Osteocyte (in vitro differentiated cells): Measurements from ENCODE around the gene TGFB1I1. TPM values are rescaled to one million over a fixed set of nuclear protein-coding genes. Genes with fewer than 3 reads are reported as not detected.

Experiments
- DNase-seq: peaks from one replicate; pipeline ENCODE4 v3.0.0; 2021; ENCODE audit warnings: mixed read lengths; ENCODE audit not compliant: unreplicated experiment; ENCODE audit errors: extremely low spot score
- H3K27ac Mint-ChIP-seq: one replicate; pipeline ENCODE4 v1.8.0; 2021; ENCODE audit warnings: mild to moderate bottlenecking, mixed read lengths; ENCODE audit not compliant: unreplicated experiment
- H3K27me3 Mint-ChIP-seq: one replicate; pipeline ENCODE4 v1.8.0; 2021; ENCODE audit warnings: mixed read lengths; ENCODE audit not compliant: unreplicated experiment
- H3K36me3 Mint-ChIP-seq: one replicate; pipeline ENCODE4 v1.8.0; 2021; ENCODE audit warnings: mixed read lengths; ENCODE audit not compliant: unreplicated experiment
- H3K4me1 Mint-ChIP-seq: one replicate; pipeline ENCODE4 v1.8.0; 2021; ENCODE audit warnings: mixed read lengths; ENCODE audit not compliant: unreplicated experiment
- H3K4me3 Mint-ChIP-seq: one replicate; pipeline ENCODE4 v1.8.0; 2021; ENCODE audit warnings: mild to moderate bottlenecking, moderate library complexity, mixed read lengths; ENCODE audit not compliant: unreplicated experiment
- H3K9me3 Mint-ChIP-seq: one replicate; pipeline ENCODE4 v1.8.0; 2021; ENCODE audit warnings: mixed read lengths; ENCODE audit not compliant: unreplicated experiment
- total RNA-seq: library from RNA; stranded (reverse); gene quantifications from 2 replicates; pipeline ENCODE4 v1.2.1, GENCODE V29; 2021
- TF ChIP-seq, protein P1 (sequence below): fragments of 200-600 bp; sonication (generic); IDR thresholded peaks from 2 replicates; pipeline ENCODE4 v1.5.0; 2021; ENCODE audit warnings: antibody characterized with exemption, mild to moderate bottlenecking, moderate library complexity

Gene TGFB1I1
- total RNA-seq, 1 donor from 2014 or later: 120 TPM

DNA sequence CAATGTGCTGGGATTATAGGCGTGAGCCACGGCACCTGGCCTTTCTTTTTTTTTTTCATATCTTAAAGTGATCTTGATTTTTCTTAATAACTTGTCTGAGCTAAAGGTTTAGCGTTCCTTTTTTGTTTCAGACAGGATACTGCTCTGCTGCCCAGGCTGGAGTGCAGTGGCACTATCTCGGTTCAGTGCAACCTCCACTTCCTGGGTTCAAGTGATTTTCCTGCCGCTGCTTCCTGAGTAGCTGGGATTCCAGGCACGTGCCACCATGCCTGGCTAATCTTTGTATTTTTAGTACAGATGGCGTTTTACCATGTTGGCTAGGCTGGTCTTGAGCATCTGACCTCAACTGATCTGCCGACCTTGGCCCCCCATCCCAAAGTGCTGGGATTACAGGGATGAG, 32.2 kb downstream of the TGFB1I1 start:
- no peak overlapping the region for H3K4me3 Mint-ChIP-seq
- H3K36me3 Mint-ChIP-seq: peaks cover 4% of the 10 kb centered on the region
- TF ChIP-seq, protein P1, sequence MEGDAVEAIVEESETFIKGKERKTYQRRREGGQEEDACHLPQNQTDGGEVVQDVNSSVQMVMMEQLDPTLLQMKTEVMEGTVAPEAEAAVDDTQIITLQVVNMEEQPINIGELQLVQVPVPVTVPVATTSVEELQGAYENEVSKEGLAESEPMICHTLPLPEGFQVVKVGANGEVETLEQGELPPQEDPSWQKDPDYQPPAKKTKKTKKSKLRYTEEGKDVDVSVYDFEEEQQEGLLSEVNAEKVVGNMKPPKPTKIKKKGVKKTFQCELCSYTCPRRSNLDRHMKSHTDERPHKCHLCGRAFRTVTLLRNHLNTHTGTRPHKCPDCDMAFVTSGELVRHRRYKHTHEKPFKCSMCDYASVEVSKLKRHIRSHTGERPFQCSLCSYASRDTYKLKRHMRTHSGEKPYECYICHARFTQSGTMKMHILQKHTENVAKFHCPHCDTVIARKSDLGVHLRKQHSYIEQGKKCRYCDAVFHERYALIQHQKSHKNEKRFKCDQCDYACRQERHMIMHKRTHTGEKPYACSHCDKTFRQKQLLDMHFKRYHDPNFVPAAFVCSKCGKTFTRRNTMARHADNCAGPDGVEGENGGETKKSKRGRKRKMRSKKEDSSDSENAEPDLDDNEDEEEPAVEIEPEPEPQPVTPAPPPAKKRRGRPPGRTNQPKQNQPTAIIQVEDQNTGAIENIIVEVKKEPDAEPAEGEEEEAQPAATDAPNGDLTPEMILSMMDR: no peak
- H3K27me3 Mint-ChIP-seq: no peaks in the 10 kb centered on the region
- H3K9me3 Mint-ChIP-seq: no peaks in the 10 kb centered on the region
- H3K27ac Mint-ChIP-seq: no peak overlapping the region
- no peak for DNase-seq
- peaks cover 22% of the 10 kb centered on the region for H3K4me1 Mint-ChIP-seq

DNA sequence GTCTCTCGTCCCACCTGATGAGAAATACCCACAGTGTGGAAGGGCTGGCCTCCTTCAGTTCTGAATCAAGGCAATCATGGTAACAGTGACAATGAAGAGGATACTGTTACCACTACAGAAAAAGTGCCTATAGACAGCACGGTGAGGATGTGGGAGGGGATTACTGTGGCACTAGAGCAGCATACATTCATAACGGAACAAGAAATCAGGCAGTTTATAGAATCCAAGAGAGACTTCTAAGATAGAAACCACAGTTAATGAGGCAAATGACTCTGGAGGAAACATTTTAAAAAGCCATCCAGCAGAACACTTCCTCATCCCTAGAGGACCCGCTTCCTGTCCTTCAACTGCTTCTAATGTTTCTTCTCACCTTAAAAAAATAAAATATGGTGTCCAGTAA, 33.5 kb downstream of the TGFB1I1 start:
- Mint-ChIP-seq H3K27ac (no peak overlapping the region), H3K4me1 (peaks cover 24% of the 10 kb centered on the region)

DNA sequence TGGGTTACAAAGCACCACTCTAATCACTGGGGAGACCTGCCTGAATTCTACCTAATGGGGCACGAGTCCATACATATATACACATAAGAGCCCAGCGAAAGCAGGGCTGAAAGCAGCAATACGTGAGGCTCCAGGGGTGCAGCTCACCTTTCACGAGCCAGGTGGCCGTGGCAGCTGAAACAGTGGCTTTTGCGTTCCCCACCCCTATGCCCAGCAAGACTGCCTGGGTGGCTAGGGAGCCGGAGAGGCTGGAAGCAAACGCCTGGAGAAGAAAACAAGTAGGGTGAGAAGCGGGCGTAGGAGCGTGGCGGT, 35.6 kb downstream of the TGFB1I1 start:
- Mint-ChIP-seq H3K27me3 (no peaks in the 10 kb centered on the region), H3K36me3 (peaks cover 4% of the 10 kb centered on the region), H3K27ac (peak overlapping the region; percentile 98), H3K9me3 (no peaks in the 10 kb centered on the region), H3K4me1 (peaks cover 24% of the 10 kb centered on the region), H3K4me3 (peak overlapping the region; percentile 83)
- TF ChIP-seq, protein P1: no peak
- DNase-seq: no peak

More for the DNA sequence above, 33.5 kb downstream of the TGFB1I1 start:
- no peak overlapping the region for H3K4me3 Mint-ChIP-seq
- no peaks in the 10 kb centered on the region for H3K9me3 Mint-ChIP-seq
- no peak for DNase-seq
- no peaks in the 10 kb centered on the region for H3K27me3 Mint-ChIP-seq
- TF ChIP-seq, protein P1: no peak
- H3K36me3 Mint-ChIP-seq: peaks cover 4% of the 10 kb centered on the region

DNA sequence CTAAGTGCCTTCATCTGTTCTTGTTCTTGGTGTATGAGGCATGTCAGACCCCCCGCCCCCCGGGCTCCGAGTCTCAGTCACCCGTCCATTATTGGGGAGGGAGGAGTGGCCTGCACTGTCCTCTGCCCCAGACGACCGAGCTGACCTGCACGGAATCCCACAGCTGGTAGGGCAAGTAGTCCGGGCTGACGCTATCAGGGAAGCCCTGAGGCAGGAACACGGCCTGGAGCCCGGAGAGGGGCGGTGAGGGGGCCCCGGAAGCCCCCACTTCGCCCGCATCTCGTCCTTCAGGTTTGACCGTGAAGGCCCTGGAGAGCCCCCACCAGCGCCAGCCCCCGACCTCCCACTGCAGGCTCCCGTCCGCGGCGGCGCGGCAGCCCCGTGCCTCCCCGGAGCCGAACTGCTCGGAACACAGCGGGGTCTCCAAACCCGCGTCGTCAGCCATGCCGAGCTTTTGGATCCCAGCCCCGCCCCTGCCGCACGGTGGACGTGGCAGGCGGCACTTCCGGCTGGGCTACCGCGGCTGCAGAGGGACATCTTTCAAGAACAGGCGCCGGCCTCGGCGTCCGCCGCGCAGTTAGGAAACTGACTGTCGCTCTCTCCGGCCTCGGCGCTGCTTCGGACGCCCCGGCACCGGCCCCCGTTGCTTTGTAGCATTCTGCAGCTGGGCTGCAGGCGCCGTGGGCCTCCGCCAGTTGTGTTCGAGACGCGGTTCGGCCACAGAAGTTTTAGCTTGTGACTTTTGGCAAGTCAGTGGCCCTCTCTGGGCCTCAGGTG, 36.2 kb downstream of the TGFB1I1 start, which contains the start of gene RUSF1:
Gene RUSF1 (minus strand): TSS at position 463 of the 777 bp plus-strand sequence. CDS start 18 bp downstream, at position 445.
- peaks cover 4% of the 10 kb centered on the region for H3K36me3 Mint-ChIP-seq
- peak within 1 kb of the TSS; percentile 98 for H3K27ac Mint-ChIP-seq
- H3K4me1 Mint-ChIP-seq: peaks cover 24% of the 10 kb centered on the region
- H3K27me3 Mint-ChIP-seq: no peaks in the 10 kb centered on the region
- H3K4me3 Mint-ChIP-seq: peak within 1 kb of the TSS; percentile 83
- TF ChIP-seq, protein P1: no peak
- peak; percentile 96 for DNase-seq
- H3K9me3 Mint-ChIP-seq: no peaks in the 10 kb centered on the region

DNA sequence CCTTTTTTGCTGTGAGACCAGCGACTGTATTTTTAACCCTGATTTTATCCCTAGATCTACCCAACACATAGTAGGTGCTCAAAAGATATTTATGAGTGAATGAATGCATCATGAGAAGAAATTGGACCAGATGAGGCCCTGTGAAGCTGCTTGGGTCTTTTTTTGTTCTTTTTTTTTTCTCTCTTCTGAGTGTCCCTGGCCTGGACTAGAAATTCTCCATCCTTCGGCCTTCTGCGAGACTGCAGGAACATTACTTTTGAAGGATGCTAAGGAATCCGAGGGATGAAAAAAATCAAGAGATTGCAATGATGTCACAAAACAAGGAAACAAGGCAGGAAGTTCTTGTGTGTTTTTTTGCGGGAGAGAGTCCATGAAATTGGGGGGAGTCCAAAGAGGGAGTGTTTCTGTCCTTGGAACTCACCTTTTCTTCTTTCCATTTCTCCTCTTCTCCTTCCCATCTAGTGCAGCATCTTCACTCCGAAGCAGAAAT, 36.8 kb downstream of the TGFB1I1 start:
- H3K27ac Mint-ChIP-seq: peak overlapping the region; percentile 98
- H3K4me3 Mint-ChIP-seq: peak overlapping the region; percentile 83
- no peak for DNase-seq
- H3K9me3 Mint-ChIP-seq: no peaks in the 10 kb centered on the region
- H3K27me3 Mint-ChIP-seq: no peaks in the 10 kb centered on the region
- H3K4me1 Mint-ChIP-seq: peaks cover 24% of the 10 kb centered on the region
- H3K36me3 Mint-ChIP-seq: peaks cover 4% of the 10 kb centered on the region
- TF ChIP-seq, protein P1: no peak
